Right cardiac atrium (tissue), 5 donors: ENCODE measurements around the gene APLF. TPM values are rescaled to one million over a fixed set of nuclear protein-coding genes. Genes with fewer than 3 reads are reported as not detected.

Experiments
- ATAC-seq, 2 donors: fragments of 200-7000 bp; cut with Tn5 transposase; one replicate each; pipeline versions ENCODE4 v1.8.0 to v1.9.1; 2020; ENCODE audit warnings: moderate library complexity in 2 of 2, mild to moderate bottlenecking in 1 of 2
- DNase-seq, 3 donors: peaks; one replicate each; pipeline ENCODE4 v3.0.0-alpha.2; 2020
- H3K27ac ChIP-seq: one replicate; pipeline ENCODE4 v1.5.1; 2013; ENCODE audit warnings: mild to moderate bottlenecking, low read length, control low read depth, moderate library complexity
- H3K27me3 ChIP-seq: one replicate; pipeline ENCODE4 v1.6.1; 2013; ENCODE audit not compliant: control insufficient read depth, insufficient read depth
- H3K4me1 ChIP-seq: one replicate; pipeline ENCODE4 v1.6.1; 2013; ENCODE audit warnings: low read length; ENCODE audit not compliant: control insufficient read depth, insufficient read depth
- H3K4me3 ChIP-seq: one replicate; pipeline ENCODE4 v1.5.1; 2013; ENCODE audit warnings: low read length, control low read depth
- H3K9me3 ChIP-seq: one replicate; pipeline ENCODE4 v1.6.1; 2013; ENCODE audit warnings: low read length; ENCODE audit not compliant: control insufficient read depth
- WGBS: extraction: QIAGEN DNeasy Blood & Tissue Kit; methylation state at CpG from one replicate; pipeline ENCODE4 v1.1.7; 2013; 5-methylcytosine and 5-hydroxymethylcytosine counted together
- intact Hi-C, 4 donors: fragments of 100-400 bp; cut with DNase I; formaldehyde crosslinking; loops; one replicate each; pipeline versions ENCODE4 v1.11.0 to v1.14.0; 2022 to 2023
- long read RNA-seq, 4 donors: library from polyadenylated mRNA; unstranded; transcript quantifications; one replicate each; pipeline ENCODE4 v2.0.0, GENCODE V29; 2020 to 2021
- polyA plus RNA-seq: library from polyadenylated mRNA; stranded (reverse); fragments of 200-250 nt; gene quantifications from one replicate; pipeline ENCODE4 v1.2.3, GENCODE V29; 2013
- total RNA-seq, 4 donors: library from RNA; stranded (reverse); fragmentation: NEBNext Ultra II Directional; extraction: Animal tissue kit (Norgen Biotek cat#: 25700); gene quantifications; one replicate each; pipeline ENCODE4 v1.2.1, GENCODE V29; 2021
- donor health status: healthy with polysubstance abuse.
- donor health status: DM: no; HTN: yes; CAD: no.
- donor health status: DM: no; HTN: no; CAD: no.
- donor health status: DM: no; HTN: yes; CAD: no; lungs with severe emphysema.
- donor health status: DM: yes; HTN: yes; CAD: no.

APLF gene
- total RNA-seq (1 to 10 TPM; 6.2 to 7.6 (median 6.7) TPM), polyA plus RNA-seq (0.72 TPM)
- long read RNA-seq, donor 1, partial matches to known transcripts: 0 of 3 reads
- long read RNA-seq, donor 1, other reads (novel, unspliced or antisense): 3 of 3 reads
- long read RNA-seq, donor 2: 0 reads
- long read RNA-seq, donor 3, transcript APLF-201 (10 exons, 3,847 nt): major isoform, 7 of 8 reads
- long read RNA-seq, donor 3, partial matches to known transcripts: 0 of 8 reads
- long read RNA-seq, donor 3, other reads (novel, unspliced or antisense): 1 of 8 reads
- long read RNA-seq, donor 4, partial matches to known transcripts: 0 of 3 reads
- long read RNA-seq, donor 4, other reads (novel, unspliced or antisense): 1 of 3 reads

- under 1% methylated on average over 82 of the region's 82 CpGs for WGBS
- intact Hi-C loops: loop anchor here in 3 of 4 donors (10.0 kb wide), 3 partner anchors 247 to 457 kb away; no protein-coding TSS in a partner anchor
- ATAC-seq (peak; percentile 99), DNase-seq (peak; percentile 97 to 99 (median 98))
- peak within 1 kb of the TSS; percentile 89 for H3K4me3 ChIP-seq
- no peaks in the 10 kb centered on the region for H3K27me3 ChIP-seq
- H3K4me1 ChIP-seq: peaks cover 3% of the 10 kb centered on the region
- H3K27ac ChIP-seq: peak within 1 kb of the TSS; percentile 85
- H3K9me3 ChIP-seq: no peaks in the 10 kb centered on the region
These were observed at the start of gene APLF, which contains the start of gene FBXO48 for GRCh38 chr2:68467077-68467960. Gene APLF (plus strand): TSS chr2:68467585. CDS start chr2:68467732, 147 bp downstream. Gene FBXO48 (minus strand): TSS chr2:68467294. CDS start chr2:68465145, 2,149 bp downstream.

- Histone ChIP-seq H3K4me3 (no peak overlapping the region), H3K4me1 (peaks cover 4% of the 10 kb centered on the region), H3K27me3 (no peaks in the 10 kb centered on the region), H3K27ac (no peak overlapping the region), H3K9me3 (no peaks in the 10 kb centered on the region)
- 88% methylated on average over 1 of the region's 1 CpG for WGBS
- ATAC-seq: no peak
- DNase-seq: no peak
- intact Hi-C loops: no loop called here
These were observed 49.5 kb upstream of the APLF start for GRCh38 chr2:68417926-68418325.

- H3K9me3 ChIP-seq: no peaks in the 10 kb centered on the region
- 52% methylated on average over 1 of the region's 1 CpG for WGBS
- H3K27me3 ChIP-seq: no peaks in the 10 kb centered on the region
- ATAC-seq (no peak), DNase-seq (no peak)
- peaks cover 4% of the 10 kb centered on the region for H3K4me1 ChIP-seq
- H3K27ac ChIP-seq: no peak overlapping the region
- no peak overlapping the region for H3K4me3 ChIP-seq
- intact Hi-C loops: no loop called here
These were observed 49.0 kb upstream of the APLF start for GRCh38 chr2:68418419-68418818.

GRCh38 chr2:68418855-68419254 lies 48.5 kb upstream of the APLF start:
- WGBS: 84% methylated on average over 3 of the region's 3 CpGs
- Histone ChIP-seq H3K9me3 (no peaks in the 10 kb centered on the region), H3K27ac (no peak overlapping the region), H3K27me3 (no peaks in the 10 kb centered on the region), H3K4me3 (no peak overlapping the region), H3K4me1 (peaks cover 4% of the 10 kb centered on the region)
- DNase-seq (no peak), ATAC-seq (no peak)
- intact Hi-C loops: no loop called here

- DNase-seq (no peak), ATAC-seq (no peak)
- Histone ChIP-seq H3K4me1 (peaks cover 4% of the 10 kb centered on the region), H3K4me3 (no peak overlapping the region), H3K9me3 (no peaks in the 10 kb centered on the region), H3K27me3 (no peaks in the 10 kb centered on the region), H3K27ac (no peak overlapping the region)
- intact Hi-C loops: no loop called here
- 52% methylated on average over 3 of the region's 3 CpGs for WGBS
These were observed 47.0 kb upstream of the APLF start for GRCh38 chr2:68420254-68420910.

GRCh38 chr2:68423966-68424650 lies 43.3 kb upstream of the APLF start:
- Histone ChIP-seq H3K9me3 (no peaks in the 10 kb centered on the region), H3K27me3 (no peaks in the 10 kb centered on the region), H3K27ac (no peak overlapping the region), H3K4me1 (peaks cover 3% of the 10 kb centered on the region), H3K4me3 (no peak overlapping the region)
- WGBS: 67% methylated on average over 2 of the region's 2 CpGs
- intact Hi-C loops: no loop called here
- ATAC-seq (no peak), DNase-seq (no peak)

GRCh38 chr2:68425503-68425902 lies 41.9 kb upstream of the APLF start:
- 85% methylated on average over 3 of the region's 3 CpGs for WGBS
- Histone ChIP-seq H3K27ac (no peak overlapping the region), H3K9me3 (no peaks in the 10 kb centered on the region), H3K27me3 (no peaks in the 10 kb centered on the region), H3K4me3 (no peak overlapping the region), H3K4me1 (peaks cover 3% of the 10 kb centered on the region)
- intact Hi-C loops: no loop called here
- no peak for ATAC-seq
- DNase-seq: no peak

- intact Hi-C loops: no loop called here
- 93% methylated on average over 1 of the region's 1 CpG for WGBS
- Histone ChIP-seq H3K9me3 (no peaks in the 10 kb centered on the region), H3K27ac (no peak overlapping the region), H3K4me3 (no peak overlapping the region), H3K27me3 (no peaks in the 10 kb centered on the region), H3K4me1 (peaks cover 3% of the 10 kb centered on the region)
- ATAC-seq (no peak), DNase-seq (no peak)
These were observed 40.9 kb upstream of the APLF start for GRCh38 chr2:68426446-68426845.

- H3K9me3 ChIP-seq: no peaks in the 10 kb centered on the region
- intact Hi-C loops: no loop called here
- ATAC-seq: no peak
- H3K27me3 ChIP-seq: no peaks in the 10 kb centered on the region
- 86% methylated on average over 10 of the region's 10 CpGs for WGBS
- DNase-seq: no peak
- H3K4me1 ChIP-seq: peaks cover 3% of the 10 kb centered on the region
- H3K4me3 ChIP-seq: no peak overlapping the region
- no peak overlapping the region for H3K27ac ChIP-seq
These were observed 40.4 kb upstream of the APLF start for GRCh38 chr2:68426848-68427579.

GRCh38 chr2:68428126-68428525 lies 39.3 kb upstream of the APLF start:
- H3K27me3 ChIP-seq: no peaks in the 10 kb centered on the region
- 30% methylated on average over 4 of the region's 4 CpGs for WGBS
- peaks cover 3% of the 10 kb centered on the region for H3K4me1 ChIP-seq
- intact Hi-C loops: no loop called here
- H3K4me3 ChIP-seq: no peak overlapping the region
- no peaks in the 10 kb centered on the region for H3K9me3 ChIP-seq
- peak in 1 of 2 donors; percentile 24 for ATAC-seq
- no peak overlapping the region for H3K27ac ChIP-seq
- DNase-seq: no peak
